ENCODE data around the gene FAM3A.
"Not testable (repeated sequence)": the region's sequence is repeated elsewhere in the genome, so short reads cannot be mapped to it uniquely, and the experiment has no call there.

Gene FAM3A

GRCh38 chrX:154501423-154501822 is 14.6 kb downstream of the FAM3A start:
- not testable (repeated sequence) for DNase-seq

GRCh38 chrX:154496591-154497137 is 19.4 kb downstream of the FAM3A start:
- DNase-seq: not testable (repeated sequence)

GRCh38 chrX:154495472-154495922 is 20.5 kb downstream of the FAM3A start:
- DNase-seq: no peak

GRCh38 chrX:154494715-154495114 is 21.3 kb downstream of the FAM3A start:
- DNase-seq: no peak

GRCh38 chrX:154490414-154491083 is 25.5 kb downstream of the FAM3A start, which contains the start of gene SLC10A3:
SLC10A3 (minus strand) TSS chrX:154490629; CDS start chrX:154488940, 1,689 bp downstream.
- DNase-seq: peak; percentile 93

GRCh38 chrX:154490021-154490413 is 26.0 kb downstream of the FAM3A start:
- DNase-seq: no peak

- DNase-seq: no peak
Measured at GRCh38 chrX:154489182-154489581, 26.9 kb downstream of the FAM3A start.

GRCh38 chrX:154488336-154489075 is 27.5 kb downstream of the FAM3A start:
- DNase-seq: no peak

- no peak for DNase-seq
Measured at GRCh38 chrX:154487518-154488290, 28.3 kb downstream of the FAM3A start.

- peak; percentile 45 for DNase-seq
Measured at GRCh38 chrX:154486396-154487207, 29.4 kb downstream of the FAM3A start, which contains the start of gene UBL4A. UBL4A (minus strand) TSS chrX:154486615; CDS start chrX:154486584, 31 bp downstream.

- DNase-seq: peak; percentile 32
Measured at GRCh38 chrX:154486052-154486395, 30.0 kb downstream of the FAM3A start.

- no peak for DNase-seq
Measured at GRCh38 chrX:154485150-154486051, 30.6 kb downstream of the FAM3A start.

- no peak for DNase-seq
Measured at GRCh38 chrX:154484255-154485149, 31.5 kb downstream of the FAM3A start.

- DNase-seq: no peak
Measured at GRCh38 chrX:154483325-154483724, 32.7 kb downstream of the FAM3A start.

GRCh38 chrX:154482786-154483185 is 33.2 kb downstream of the FAM3A start:
- no peak for DNase-seq

GRCh38 chrX:154481911-154482601 is 34.0 kb downstream of the FAM3A start:
- DNase-seq: no peak

GRCh38 chrX:154481195-154481594 is 34.8 kb downstream of the FAM3A start:
- no peak for DNase-seq

GRCh38 chrX:154478728-154479622 is 37.1 kb downstream of the FAM3A start, which contains the start of gene LAGE3:
LAGE3 (minus strand) TSS chrX:154479281; CDS start chrX:154478915, 366 bp downstream.
- DNase-seq: peak; percentile 91
